Right atrium auricular region (tissue), 2 donors: ENCODE measurements around the gene CALML6. TPM values are rescaled to one million over a fixed set of nuclear protein-coding genes. Genes with fewer than 3 reads are reported as not detected.

ENCODE experiments used
- DNase-seq: peaks from one replicate; pipeline ENCODE4 v3.0.0-alpha.2; 2019; ENCODE audit warnings: low spot score
- H3K27ac ChIP-seq, 2 donors: fragments of 200-600 bp; sonication (generic); 1 replicate in 1 of 2; 2 replicates in 1 of 2; pipeline ENCODE4 v1.5.1; 2016 to 2019
- H3K27me3 ChIP-seq, 2 donors: fragments of 200-600 bp; sonication (generic); one replicate each; pipeline versions ENCODE4 v1.5.1 to v1.6.0; 2017 to 2019
- H3K36me3 ChIP-seq: fragments of 200-600 bp; sonication (generic); one replicate; pipeline ENCODE4 v1.5.1; 2016
- H3K4me1 ChIP-seq, 2 donors: fragments of 200-600 bp; sonication (generic); one replicate each; pipeline versions ENCODE4 v1.5.1 to v1.6.0; 2017 to 2019
- H3K4me3 ChIP-seq, 2 donors: fragments of 200-600 bp; sonication (generic); 1 replicate in 1 of 2; 2 replicates in 1 of 2; pipeline ENCODE4 v1.5.1; 2017 to 2019; ENCODE audit warnings: mild to moderate bottlenecking in 1 of 2, moderate library complexity in 1 of 2
- H3K9me3 ChIP-seq, 2 donors: fragments of 200-600 bp; sonication (generic); one replicate each; pipeline ENCODE4 v1.5.1; 2019
- total RNA-seq, 2 donors: library from RNA; depleted of rRNA; stranded (reverse); fragments of >200 nt; gene quantifications; one replicate each; pipeline ENCODE4 v1.1.0, GENCODE V29; 2016
- TF ChIP-seq, protein P1 (sequence below), 2 donors: fragments of 200-600 bp; sonication (generic); IDR thresholded peaks; one replicate each; pipeline ENCODE4 v1.5.1; 2019; ENCODE audit warnings: antibody characterized with exemption in 2 of 2

CALML6 gene
- total RNA-seq, 2 donors from 2014 or later = not detected

DNA sequence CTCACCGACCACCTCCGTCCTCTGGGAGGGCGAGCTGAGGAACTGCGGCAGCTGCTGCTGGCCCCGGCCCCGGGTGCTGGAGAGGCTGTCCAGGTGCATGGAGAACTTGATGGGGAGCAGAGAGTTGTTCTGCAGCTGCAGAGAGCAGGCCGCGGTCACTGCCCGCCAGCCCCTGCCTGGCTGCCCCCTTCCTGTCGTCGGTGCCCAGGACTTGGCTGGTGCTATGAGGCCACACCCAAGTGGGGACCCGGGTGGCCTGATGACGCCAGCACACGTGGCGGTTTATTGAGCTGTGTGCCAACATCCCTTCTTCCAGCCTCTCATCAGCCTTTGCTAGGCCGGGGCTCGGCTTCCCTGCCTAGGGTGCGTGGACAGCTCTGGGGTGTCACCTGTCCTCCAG lies 9.3 kb downstream of the CALML6 start:
- H3K27me3 ChIP-seq = no peaks in the 10 kb centered on the region
- TF ChIP-seq, protein P1, sequence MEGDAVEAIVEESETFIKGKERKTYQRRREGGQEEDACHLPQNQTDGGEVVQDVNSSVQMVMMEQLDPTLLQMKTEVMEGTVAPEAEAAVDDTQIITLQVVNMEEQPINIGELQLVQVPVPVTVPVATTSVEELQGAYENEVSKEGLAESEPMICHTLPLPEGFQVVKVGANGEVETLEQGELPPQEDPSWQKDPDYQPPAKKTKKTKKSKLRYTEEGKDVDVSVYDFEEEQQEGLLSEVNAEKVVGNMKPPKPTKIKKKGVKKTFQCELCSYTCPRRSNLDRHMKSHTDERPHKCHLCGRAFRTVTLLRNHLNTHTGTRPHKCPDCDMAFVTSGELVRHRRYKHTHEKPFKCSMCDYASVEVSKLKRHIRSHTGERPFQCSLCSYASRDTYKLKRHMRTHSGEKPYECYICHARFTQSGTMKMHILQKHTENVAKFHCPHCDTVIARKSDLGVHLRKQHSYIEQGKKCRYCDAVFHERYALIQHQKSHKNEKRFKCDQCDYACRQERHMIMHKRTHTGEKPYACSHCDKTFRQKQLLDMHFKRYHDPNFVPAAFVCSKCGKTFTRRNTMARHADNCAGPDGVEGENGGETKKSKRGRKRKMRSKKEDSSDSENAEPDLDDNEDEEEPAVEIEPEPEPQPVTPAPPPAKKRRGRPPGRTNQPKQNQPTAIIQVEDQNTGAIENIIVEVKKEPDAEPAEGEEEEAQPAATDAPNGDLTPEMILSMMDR (IDR thresholded peaks at IDR 0.05) = no peak
- H3K9me3 ChIP-seq = no peaks in the 10 kb centered on the region
- no peaks in the 10 kb centered on the region for H3K36me3 ChIP-seq
- no peak overlapping the region for H3K4me3 ChIP-seq
- H3K4me1 ChIP-seq = peaks cover 0 to 23% of the 10 kb centered on the region in 2 donors
- H3K27ac ChIP-seq = no peak overlapping the region
- DNase-seq = no peak

DNA sequence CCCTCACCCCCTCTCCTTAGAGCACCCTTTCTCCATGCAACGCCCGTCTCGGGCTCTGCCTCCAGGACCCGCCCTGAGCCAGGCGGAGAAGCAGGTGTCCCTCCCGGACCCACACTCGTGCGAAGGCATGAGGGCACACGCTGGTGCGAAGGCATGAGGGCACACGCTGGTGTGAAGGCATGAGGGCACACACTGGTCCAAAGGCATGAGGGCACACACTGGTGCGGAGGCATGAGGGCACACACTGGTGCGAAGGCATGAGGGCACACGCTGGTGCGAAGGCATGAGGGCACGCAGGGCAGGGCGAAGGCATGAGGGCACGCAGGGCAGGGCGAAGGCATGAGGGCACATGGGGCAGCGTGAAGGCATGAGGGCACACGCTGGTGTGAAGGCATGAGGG lies 9.8 kb downstream of the CALML6 start:
- DNase-seq = no peak
- H3K4me3 ChIP-seq = no peak overlapping the region
- no peaks in the 10 kb centered on the region for H3K9me3 ChIP-seq
- H3K27ac ChIP-seq = no peak overlapping the region
- H3K36me3 ChIP-seq = no peaks in the 10 kb centered on the region
- TF ChIP-seq, protein P1 (IDR thresholded peaks at IDR 0.05) = no peak
- H3K27me3 ChIP-seq = no peaks in the 10 kb centered on the region
- H3K4me1 ChIP-seq = peaks cover 0 to 19% of the 10 kb centered on the region in 2 donors

DNA sequence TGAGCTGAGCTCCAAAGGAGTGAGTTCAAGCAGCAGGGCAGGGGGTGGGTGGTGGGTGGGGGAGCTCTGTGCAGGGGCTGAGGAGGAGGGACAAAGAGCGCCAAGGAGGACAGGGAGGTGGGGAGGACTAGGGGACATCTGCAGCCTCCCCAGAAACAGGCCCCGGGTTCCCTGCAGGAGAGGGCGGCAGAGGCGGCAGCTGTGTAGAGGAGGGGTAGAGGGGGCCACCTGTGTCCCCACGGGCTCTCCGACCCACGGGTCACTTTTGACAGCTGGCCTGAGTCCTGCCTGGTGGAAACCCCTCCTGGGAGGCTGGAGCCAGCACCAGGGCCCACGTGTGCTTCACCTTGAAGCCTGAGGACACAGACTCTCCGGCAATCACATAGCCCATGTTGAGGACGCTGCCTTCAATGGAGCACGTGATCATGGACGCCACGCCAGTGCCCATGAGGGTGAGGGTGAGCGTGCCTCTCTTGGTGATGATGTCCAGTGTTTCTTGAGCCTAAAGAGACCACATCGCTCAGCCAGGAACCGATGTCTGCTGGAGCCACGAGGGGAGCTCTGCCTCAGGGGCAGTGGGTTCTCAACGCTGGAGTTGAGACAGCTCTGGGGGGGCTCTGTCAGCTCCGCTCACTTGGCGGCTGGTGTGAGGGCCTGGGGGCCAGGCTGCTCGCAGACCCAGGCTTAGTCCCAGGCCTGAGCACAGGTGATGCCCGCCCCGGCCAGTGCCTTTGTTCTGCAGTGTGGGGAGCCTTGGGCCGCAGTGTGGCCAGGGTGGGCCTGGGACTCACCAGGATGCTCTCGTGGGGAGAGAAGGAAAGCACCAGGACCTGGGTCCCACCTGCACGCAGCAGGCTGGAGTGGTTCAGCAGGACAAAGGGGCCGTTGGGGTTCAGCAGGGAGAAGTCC lies 10.6 kb downstream of the CALML6 start:
- Histone ChIP-seq H3K27me3 (no peaks in the 10 kb centered on the region), H3K4me3 (no peak overlapping the region), H3K36me3 (no peaks in the 10 kb centered on the region), H3K27ac (no peak overlapping the region), H3K4me1 (peaks cover 0 to 17% of the 10 kb centered on the region in 2 donors), H3K9me3 (no peaks in the 10 kb centered on the region)
- no peak for DNase-seq
- TF ChIP-seq, protein P1 (IDR thresholded peaks at IDR 0.05) = no peak

DNA sequence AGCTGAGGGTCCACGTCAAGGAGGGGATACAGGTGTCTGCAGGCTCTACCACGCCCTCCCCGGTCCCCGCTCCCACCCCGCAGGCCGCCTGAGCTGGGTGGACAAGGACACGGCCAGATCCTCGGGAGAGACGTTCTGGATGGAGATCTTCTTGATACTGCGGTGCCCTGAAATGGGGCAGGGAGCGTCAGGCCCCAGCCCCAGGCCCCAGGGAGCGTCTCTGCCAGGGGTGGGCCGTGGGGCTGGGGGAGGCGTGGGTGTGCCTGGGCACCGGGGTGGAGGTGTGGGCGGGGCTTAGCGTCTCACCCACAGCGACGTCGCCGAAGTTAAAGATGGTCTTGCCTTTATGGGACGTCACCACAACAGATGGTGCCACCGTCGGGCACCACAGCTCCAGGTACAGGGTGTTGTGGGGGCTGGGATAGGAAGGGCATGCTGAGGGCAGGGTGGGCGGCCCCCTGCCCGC lies 11.3 kb downstream of the CALML6 start:
- Histone ChIP-seq H3K9me3 (no peaks in the 10 kb centered on the region), H3K4me1 (peaks cover 0 to 17% of the 10 kb centered on the region in 2 donors), H3K4me3 (no peak overlapping the region), H3K36me3 (no peaks in the 10 kb centered on the region), H3K27me3 (no peaks in the 10 kb centered on the region), H3K27ac (no peak overlapping the region)
- no peak for DNase-seq
- TF ChIP-seq, protein P1 (IDR thresholded peaks at IDR 0.05) = no peak

DNA sequence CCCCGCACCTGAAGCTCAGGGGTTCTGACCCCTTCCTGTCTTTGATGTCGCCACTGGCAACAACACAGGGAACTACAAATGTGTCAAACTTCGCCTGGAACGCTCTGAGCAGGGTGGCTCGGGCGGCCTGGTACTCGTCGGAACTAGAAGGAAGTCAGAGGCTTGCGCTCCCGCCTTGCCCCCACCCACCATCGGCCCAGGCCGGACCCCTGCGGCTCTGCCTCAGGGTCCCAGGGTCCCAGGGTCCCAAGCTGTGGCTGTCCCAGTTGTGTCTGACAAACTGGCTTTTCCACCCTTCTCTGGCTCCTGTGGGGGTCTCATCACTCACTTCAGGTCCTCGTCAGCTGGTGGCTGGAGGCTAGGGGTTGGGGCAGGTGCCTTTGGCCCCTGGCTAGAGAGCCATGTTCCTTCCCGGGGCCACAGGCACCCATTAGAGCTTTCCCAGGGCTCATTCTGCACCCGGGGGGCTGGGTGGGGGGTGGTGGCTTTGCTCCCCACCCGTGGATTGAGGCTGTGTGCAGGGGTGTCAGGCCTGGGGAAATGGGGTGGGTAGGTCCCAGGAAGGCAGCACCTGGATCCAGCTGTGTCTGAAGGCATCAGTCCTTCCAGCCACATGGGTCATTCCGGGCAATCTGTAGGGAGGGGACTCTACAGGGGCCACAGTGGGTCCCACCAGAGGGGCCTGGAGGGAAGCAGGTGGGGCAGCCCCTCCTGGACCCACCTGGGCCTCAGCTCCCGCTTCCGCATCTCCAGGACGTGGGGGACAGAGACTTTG lies 12.0 kb downstream of the CALML6 start:
- no peaks in the 10 kb centered on the region for H3K9me3 ChIP-seq
- TF ChIP-seq, protein P1 (IDR thresholded peaks at IDR 0.05) = no peak
- no peak overlapping the region for H3K27ac ChIP-seq
- no peak overlapping the region for H3K4me3 ChIP-seq
- DNase-seq = no peak
- H3K36me3 ChIP-seq = no peaks in the 10 kb centered on the region
- peaks cover 0 to 17% of the 10 kb centered on the region in 2 donors for H3K4me1 ChIP-seq
- no peaks in the 10 kb centered on the region for H3K27me3 ChIP-seq
